ENCODE data around the gene CDC5L.

Gene CDC5L

GRCh38 chr6:44494011-44494501 is 106.5 kb downstream of the CDC5L start:
- H3K4me3 ChIP-seq (replicated peaks; ENCODE audit: low read depth, low read length): no peak overlapping the region
- DNase-seq (ENCODE audit: low read depth): peak; percentile 74
- TF ChIP-seq CTCF (IDR thresholded peaks at IDR 0.05; ENCODE audit: low read length, missing control alignments): peak; percentile 30

- no peak for TF ChIP-seq CTCF (IDR thresholded peaks at IDR 0.05; ENCODE audit: low read length, missing control alignments)
- no peak overlapping the region for H3K4me3 ChIP-seq (replicated peaks; ENCODE audit: low read depth, low read length)
- no peak for DNase-seq (ENCODE audit: low read depth)
These were observed 107.8 kb downstream of the CDC5L start for GRCh38 chr6:44495036-44495901.

- no peak overlapping the region for H3K4me3 ChIP-seq (replicated peaks; ENCODE audit: low read depth, low read length)
- no peak for DNase-seq (ENCODE audit: low read depth)
- no peak for TF ChIP-seq CTCF (IDR thresholded peaks at IDR 0.05; ENCODE audit: low read length, missing control alignments)
These were observed 109.3 kb downstream of the CDC5L start for GRCh38 chr6:44496665-44497369.

- no peak for DNase-seq (ENCODE audit: low read depth)
- no peak overlapping the region for H3K4me3 ChIP-seq (replicated peaks; ENCODE audit: low read depth, low read length)
- TF ChIP-seq CTCF (IDR thresholded peaks at IDR 0.05; ENCODE audit: low read length, missing control alignments): no peak
These were observed 110.3 kb downstream of the CDC5L start for GRCh38 chr6:44497807-44498206.

- DNase-seq (ENCODE audit: low read depth): no peak
- H3K4me3 ChIP-seq (replicated peaks; ENCODE audit: low read depth, low read length): no peak overlapping the region
- no peak for TF ChIP-seq CTCF (IDR thresholded peaks at IDR 0.05; ENCODE audit: low read length, missing control alignments)
These were observed 110.9 kb downstream of the CDC5L start for GRCh38 chr6:44498436-44498835.

GRCh38 chr6:44499609-44500008 is 112.1 kb downstream of the CDC5L start:
- DNase-seq (ENCODE audit: low read depth): no peak
- no peak for TF ChIP-seq CTCF (IDR thresholded peaks at IDR 0.05; ENCODE audit: low read length, missing control alignments)
- no peak overlapping the region for H3K4me3 ChIP-seq (replicated peaks; ENCODE audit: low read depth, low read length)
